HEK293 (cell line): ENCODE results near the gene PINLYP.

Experiments used
- BCL6B ChIP-seq: fragments of 450-650 bp; formaldehyde crosslinking; IDR thresholded peaks from 2 replicates; pipeline ENCODE4 v1.5.1; 2017; ENCODE audit warnings: missing biosample characterization, missing genetic modification characterization
- HOXA7 ChIP-seq: sonication (generic); formaldehyde crosslinking; IDR thresholded peaks from 2 replicates; pipeline ENCODE4 v1.8.1; 2022; ENCODE audit warnings: missing genetic modification reagents, borderline replicate concordance
- MYNN ChIP-seq: fragments of 450-650 bp; formaldehyde crosslinking; IDR thresholded peaks from 2 replicates; pipeline ENCODE4 v1.5.1; 2016; ENCODE audit warnings: missing biosample characterization, missing genetic modification characterization, borderline replicate concordance
- REST ChIP-seq: fragments of 450-650 bp; formaldehyde crosslinking; IDR thresholded peaks from 2 replicates; pipeline ENCODE4 v1.5.1; 2016; ENCODE audit warnings: missing biosample characterization, missing genetic modification characterization
- SETDB1 ChIP-seq: IDR thresholded peaks from one replicate; pipeline ENCODE4 v1.6.1; 2017; ENCODE audit warnings: mild to moderate bottlenecking, low read length, moderate library complexity, mixed read lengths; ENCODE audit not compliant: insufficient read length
- ZFP37 ChIP-seq: fragments of 450-650 bp; formaldehyde crosslinking; IDR thresholded peaks from 2 replicates; pipeline ENCODE4 v1.5.1; 2016; ENCODE audit warnings: missing biosample characterization, missing genetic modification characterization
- ZFP41 ChIP-seq: fragments of 450-650 bp; formaldehyde crosslinking; IDR thresholded peaks from 2 replicates; pipeline ENCODE4 v1.5.1; 2016; ENCODE audit warnings: missing biosample characterization, missing genetic modification characterization, borderline replicate concordance
- ZIC2 ChIP-seq: fragments of 450-650 bp; formaldehyde crosslinking; IDR thresholded peaks from 2 replicates; pipeline ENCODE4 v1.5.1; 2016; ENCODE audit warnings: missing biosample characterization, missing genetic modification characterization
- ZNF274 ChIP-seq, 2 experiments: fragments of 200-500 bp in 1 of 2; fragments of 450-650 bp in 1 of 2; sonication (Bioruptor generic) in 1 of 2; formaldehyde crosslinking in 1 of 2; IDR thresholded peaks; 2 replicates each; pipeline versions ENCODE4 v1.5.1 to v1.6.1; 2014 to 2016; ENCODE audit warnings: borderline replicate concordance in 1 of 2, inconsistent platforms in 1 of 2, low read length in 1 of 2, missing biosample characterization in 1 of 2, missing genetic modification characterization in 1 of 2
- ZNF768 ChIP-seq: fragments of 450-650 bp; formaldehyde crosslinking; IDR thresholded peaks from 2 replicates; pipeline ENCODE4 v1.5.1; 2018; ENCODE audit warnings: missing biosample characterization, mild to moderate bottlenecking, missing genetic modification characterization
- TF ChIP-seq, protein P1 (sequence below): fragments of 450-650 bp; formaldehyde crosslinking; IDR thresholded peaks from 2 replicates; pipeline ENCODE4 v1.5.1; 2016; ENCODE audit warnings: missing biosample characterization, missing genetic modification characterization
- TF ChIP-seq, protein P2 (sequence below): fragments of 450-650 bp; formaldehyde crosslinking; optimal IDR thresholded peaks from 2 replicates; pipeline ENCODE3; 2016; ENCODE audit warnings: missing biosample characterization, mild to moderate bottlenecking, missing genetic modification characterization

DNA sequence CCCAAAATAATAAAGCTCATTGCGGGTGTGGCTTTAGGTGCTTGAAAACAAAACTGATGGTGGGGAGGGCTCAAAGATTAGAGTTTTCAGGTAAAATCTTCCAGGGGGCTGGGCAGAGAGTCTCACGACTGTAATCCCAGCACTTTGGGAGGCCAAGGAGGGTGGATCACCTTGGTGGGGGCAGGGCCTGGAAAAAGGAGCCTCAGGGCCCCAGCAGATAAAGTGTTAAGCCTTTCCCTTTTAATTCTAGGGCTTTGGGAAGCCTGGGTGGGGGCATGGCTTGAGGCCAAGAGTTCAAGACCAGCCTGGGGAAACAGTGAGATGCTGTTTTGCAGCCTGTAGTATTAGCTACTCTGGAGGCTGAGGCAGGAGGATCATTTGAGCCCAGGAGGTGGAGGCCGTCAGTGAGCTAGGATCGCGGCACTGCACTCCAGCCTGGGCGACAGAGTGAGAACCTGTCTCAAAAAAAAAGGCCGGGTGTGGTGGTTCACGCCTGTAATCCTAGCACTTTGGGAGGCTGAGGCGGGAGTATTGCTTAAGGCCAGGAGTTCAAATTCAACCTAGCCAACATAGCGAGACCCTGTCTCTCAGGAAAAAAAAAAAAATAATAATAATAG lies 18.6 kb downstream of the PINLYP start:
- TF ChIP-seq, protein P1, sequence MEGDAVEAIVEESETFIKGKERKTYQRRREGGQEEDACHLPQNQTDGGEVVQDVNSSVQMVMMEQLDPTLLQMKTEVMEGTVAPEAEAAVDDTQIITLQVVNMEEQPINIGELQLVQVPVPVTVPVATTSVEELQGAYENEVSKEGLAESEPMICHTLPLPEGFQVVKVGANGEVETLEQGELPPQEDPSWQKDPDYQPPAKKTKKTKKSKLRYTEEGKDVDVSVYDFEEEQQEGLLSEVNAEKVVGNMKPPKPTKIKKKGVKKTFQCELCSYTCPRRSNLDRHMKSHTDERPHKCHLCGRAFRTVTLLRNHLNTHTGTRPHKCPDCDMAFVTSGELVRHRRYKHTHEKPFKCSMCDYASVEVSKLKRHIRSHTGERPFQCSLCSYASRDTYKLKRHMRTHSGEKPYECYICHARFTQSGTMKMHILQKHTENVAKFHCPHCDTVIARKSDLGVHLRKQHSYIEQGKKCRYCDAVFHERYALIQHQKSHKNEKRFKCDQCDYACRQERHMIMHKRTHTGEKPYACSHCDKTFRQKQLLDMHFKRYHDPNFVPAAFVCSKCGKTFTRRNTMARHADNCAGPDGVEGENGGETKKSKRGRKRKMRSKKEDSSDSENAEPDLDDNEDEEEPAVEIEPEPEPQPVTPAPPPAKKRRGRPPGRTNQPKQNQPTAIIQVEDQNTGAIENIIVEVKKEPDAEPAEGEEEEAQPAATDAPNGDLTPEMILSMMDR (tag by site-specific recombination) = no peak
- TF ChIP-seq SETDB1 (no peak), BCL6B (tag by site-specific recombination) (no peak), ZFP41 (tag by site-specific recombination) (no peak), REST (tag by site-specific recombination) (no peak), ZIC2 (tag by site-specific recombination) (no peak), MYNN (no peak), ZNF768 (tag by site-specific recombination) (no peak), HOXA7 (CRISPR knock-in tag) (no peak), ZNF274 (IDR thresholded peaks at IDR 0.05; ENCODE audit: low read length) (no peak), ZNF274 (tag by site-specific recombination; IDR thresholded peaks at IDR 0.05; ENCODE audit: borderline replicate concordance) (no peak), ZFP37 (tag by site-specific recombination) (no peak)
- TF ChIP-seq, protein P2, sequence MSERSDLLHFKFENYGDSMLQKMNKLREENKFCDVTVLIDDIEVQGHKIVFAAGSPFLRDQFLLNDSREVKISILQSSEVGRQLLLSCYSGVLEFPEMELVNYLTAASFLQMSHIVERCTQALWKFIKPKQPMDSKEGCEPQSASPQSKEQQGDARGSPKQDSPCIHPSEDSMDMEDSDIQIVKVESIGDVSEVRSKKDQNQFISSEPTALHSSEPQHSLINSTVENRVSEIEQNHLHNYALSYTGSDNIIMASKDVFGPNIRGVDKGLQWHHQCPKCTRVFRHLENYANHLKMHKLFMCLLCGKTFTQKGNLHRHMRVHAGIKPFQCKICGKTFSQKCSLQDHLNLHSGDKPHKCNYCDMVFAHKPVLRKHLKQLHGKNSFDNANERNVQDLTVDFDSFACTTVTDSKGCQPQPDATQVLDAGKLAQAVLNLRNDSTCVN = no peak
